Mammary epithelial cell (primary cell): ENCODE results near the gene KLHL1.

Source experiments
- EZH2 ChIP-seq: IDR thresholded peaks from 2 replicates; pipeline ENCODE4 v1.6.1; 2012; ENCODE audit warnings: low read length, inconsistent platforms, borderline replicate concordance
- TF ChIP-seq, protein P1 (sequence below), 2 donors: IDR thresholded peaks in 1 of 2; conservative IDR thresholded peaks in 1 of 2; 2 replicates each; pipeline ENCODE4 v1.5.1; 2011 to 2012; ENCODE audit warnings: inconsistent platforms in 2 of 2, low read length in 2 of 2, mild to moderate bottlenecking in 2 of 2, control low read depth in 1 of 2, low read depth in 1 of 2; ENCODE audit not compliant: insufficient read depth in 1 of 2; ENCODE audit errors: extremely low read depth in 1 of 2

DNA sequence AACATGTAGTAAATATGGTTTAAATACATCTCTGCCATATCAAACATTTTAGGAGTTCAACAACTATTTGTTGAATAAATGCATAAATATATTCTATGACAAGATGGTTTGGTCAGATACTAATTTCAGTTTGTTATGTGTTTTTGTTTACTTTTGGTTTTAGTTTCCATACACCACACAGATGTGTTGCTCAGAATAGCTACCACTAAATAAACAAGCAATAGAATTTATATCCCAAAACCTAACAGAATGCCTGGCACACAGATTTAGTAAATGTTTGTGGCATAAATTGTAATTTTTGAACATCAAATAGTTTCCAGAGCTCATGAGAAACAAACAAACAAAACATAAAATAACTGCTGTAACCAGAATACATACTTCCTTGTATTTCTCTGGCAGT, 127.5 kb downstream of the KLHL1 start:
- TF ChIP-seq, protein P1, sequence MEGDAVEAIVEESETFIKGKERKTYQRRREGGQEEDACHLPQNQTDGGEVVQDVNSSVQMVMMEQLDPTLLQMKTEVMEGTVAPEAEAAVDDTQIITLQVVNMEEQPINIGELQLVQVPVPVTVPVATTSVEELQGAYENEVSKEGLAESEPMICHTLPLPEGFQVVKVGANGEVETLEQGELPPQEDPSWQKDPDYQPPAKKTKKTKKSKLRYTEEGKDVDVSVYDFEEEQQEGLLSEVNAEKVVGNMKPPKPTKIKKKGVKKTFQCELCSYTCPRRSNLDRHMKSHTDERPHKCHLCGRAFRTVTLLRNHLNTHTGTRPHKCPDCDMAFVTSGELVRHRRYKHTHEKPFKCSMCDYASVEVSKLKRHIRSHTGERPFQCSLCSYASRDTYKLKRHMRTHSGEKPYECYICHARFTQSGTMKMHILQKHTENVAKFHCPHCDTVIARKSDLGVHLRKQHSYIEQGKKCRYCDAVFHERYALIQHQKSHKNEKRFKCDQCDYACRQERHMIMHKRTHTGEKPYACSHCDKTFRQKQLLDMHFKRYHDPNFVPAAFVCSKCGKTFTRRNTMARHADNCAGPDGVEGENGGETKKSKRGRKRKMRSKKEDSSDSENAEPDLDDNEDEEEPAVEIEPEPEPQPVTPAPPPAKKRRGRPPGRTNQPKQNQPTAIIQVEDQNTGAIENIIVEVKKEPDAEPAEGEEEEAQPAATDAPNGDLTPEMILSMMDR (conservative IDR thresholded peaks at IDR 0.05 in 1 of 2, IDR thresholded peaks at IDR 0.05 in 1 of 2; ENCODE audit: extremely low read depth in 1 of 2, insufficient read depth in 1 of 2, low read depth in 1 of 2, low read length in 2 of 2): no peak
- no peak for TF ChIP-seq EZH2
